A549 (cell line): ENCODE measurements around the gene THADA.

ENCODE experiments used
- BHLHE40 ChIP-seq: IDR thresholded peaks from 2 replicates; pipeline ENCODE4 v1.6.1; 2012; ENCODE audit warnings: low read depth, low read length, inconsistent platforms
- CBX8 ChIP-seq: fragments of 200-600 bp; sonication (generic); IDR thresholded peaks from 2 replicates; pipeline ENCODE4 v1.6.1; 2016
- FOSL2 ChIP-seq, 2 experiments: fragments of 450-650 bp in 1 of 2; fragments of >200 bp in 1 of 2; sonication (Bioruptor Twin) in 1 of 2; formaldehyde crosslinking; IDR thresholded peaks; 2 replicates each; pipeline versions ENCODE4 v1.5.0 to v1.6.1; 2016 to 2020; ENCODE audit warnings: mild to moderate bottlenecking in 1 of 2, moderate library complexity in 1 of 2
- MAFK ChIP-seq: fragments of 450-650 bp; IDR thresholded peaks from 2 replicates; pipeline ENCODE4 v1.6.1; 2014; ENCODE audit not compliant: partially characterized antibody
- NR3C1 ChIP-seq: fragments of >200 bp; sonication (Bioruptor Twin); formaldehyde crosslinking; IDR thresholded peaks from 3 replicates; pipeline ENCODE4 v1.6.1; 2017
- POLR2A ChIP-seq: IDR thresholded peaks from 2 replicates; pipeline ENCODE4 v1.6.1; 2012; ENCODE audit warnings: mild to moderate bottlenecking, low read length
- TF ChIP-seq, protein P1 (sequence below): fragments of >200 bp; sonication (Bioruptor Twin); formaldehyde crosslinking; IDR thresholded peaks from 3 replicates; pipeline ENCODE4 v1.5.1; 2016

DNA sequence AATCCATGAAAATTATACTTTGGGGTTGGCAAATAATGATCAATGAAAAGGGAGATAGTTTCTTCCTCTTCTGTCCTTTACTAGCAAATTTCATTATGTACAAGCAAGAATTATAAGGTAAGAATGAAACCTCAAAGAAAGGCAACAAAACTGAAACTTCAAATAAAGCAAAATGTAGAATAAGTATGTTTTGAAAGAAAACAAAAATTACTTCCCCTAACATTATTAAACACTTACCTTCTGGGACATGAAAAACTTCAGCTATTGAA, 29.4 kb downstream of the THADA start:
- TF ChIP-seq POLR2A: no peak
- TF ChIP-seq, protein P1, sequence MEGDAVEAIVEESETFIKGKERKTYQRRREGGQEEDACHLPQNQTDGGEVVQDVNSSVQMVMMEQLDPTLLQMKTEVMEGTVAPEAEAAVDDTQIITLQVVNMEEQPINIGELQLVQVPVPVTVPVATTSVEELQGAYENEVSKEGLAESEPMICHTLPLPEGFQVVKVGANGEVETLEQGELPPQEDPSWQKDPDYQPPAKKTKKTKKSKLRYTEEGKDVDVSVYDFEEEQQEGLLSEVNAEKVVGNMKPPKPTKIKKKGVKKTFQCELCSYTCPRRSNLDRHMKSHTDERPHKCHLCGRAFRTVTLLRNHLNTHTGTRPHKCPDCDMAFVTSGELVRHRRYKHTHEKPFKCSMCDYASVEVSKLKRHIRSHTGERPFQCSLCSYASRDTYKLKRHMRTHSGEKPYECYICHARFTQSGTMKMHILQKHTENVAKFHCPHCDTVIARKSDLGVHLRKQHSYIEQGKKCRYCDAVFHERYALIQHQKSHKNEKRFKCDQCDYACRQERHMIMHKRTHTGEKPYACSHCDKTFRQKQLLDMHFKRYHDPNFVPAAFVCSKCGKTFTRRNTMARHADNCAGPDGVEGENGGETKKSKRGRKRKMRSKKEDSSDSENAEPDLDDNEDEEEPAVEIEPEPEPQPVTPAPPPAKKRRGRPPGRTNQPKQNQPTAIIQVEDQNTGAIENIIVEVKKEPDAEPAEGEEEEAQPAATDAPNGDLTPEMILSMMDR: no peak
- TF ChIP-seq BHLHE40: no peak
- no peak for TF ChIP-seq FOSL2 (IDR thresholded peaks at IDR 0.05)
- no peak for TF ChIP-seq FOSL2 (CRISPR knock-in tag; IDR thresholded peaks at IDR 0.05)
- no peak for TF ChIP-seq MAFK
- no peak for TF ChIP-seq NR3C1
- TF ChIP-seq CBX8: no peak
